Keratinocyte (primary cell): ENCODE measurements around the gene GNMT.

Experiments
- EZH2 ChIP-seq: IDR thresholded peaks from one replicate; pipeline ENCODE4 v1.6.1; 2012; ENCODE audit warnings: inconsistent platforms, mild to moderate bottlenecking, low read length, moderate library complexity
- TF ChIP-seq, protein P1 (sequence below), 3 experiments: IDR thresholded peaks in 1 of 3; conservative IDR thresholded peaks in 1 of 3; optimal IDR thresholded peaks in 1 of 3; 2 replicates in 2 of 3; 3 replicates in 1 of 3; pipeline versions ENCODE3 to v1.5.1; 2011; ENCODE audit warnings: low read length in 3 of 3, mild to moderate bottlenecking in 3 of 3, moderate library complexity in 2 of 3, control low read depth in 1 of 3, inconsistent platforms in 1 of 3; ENCODE audit not compliant: insufficient read depth in 2 of 3; ENCODE audit errors: extremely low read depth in 1 of 3

DNA sequence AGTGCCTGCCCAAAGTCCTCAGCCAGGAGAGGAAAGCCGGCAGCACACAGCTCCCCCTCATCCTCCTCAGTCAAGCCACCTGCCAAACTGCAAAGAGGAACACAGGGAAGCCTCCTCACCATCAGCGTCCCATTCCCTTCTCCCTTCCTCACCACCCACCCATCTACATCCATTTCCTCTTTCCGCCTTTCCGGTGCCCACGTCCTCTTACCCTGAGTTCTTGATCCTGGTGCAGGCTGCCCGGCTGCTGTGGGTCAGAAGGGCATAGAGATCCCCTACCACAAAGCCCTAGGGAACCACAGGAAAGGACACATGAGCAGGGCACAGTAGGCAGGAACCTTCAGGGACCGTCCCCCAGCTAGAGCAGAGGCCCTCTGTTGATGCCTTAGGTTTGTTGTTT, 6.0 kb downstream of the GNMT start:
- TF ChIP-seq, protein P1, sequence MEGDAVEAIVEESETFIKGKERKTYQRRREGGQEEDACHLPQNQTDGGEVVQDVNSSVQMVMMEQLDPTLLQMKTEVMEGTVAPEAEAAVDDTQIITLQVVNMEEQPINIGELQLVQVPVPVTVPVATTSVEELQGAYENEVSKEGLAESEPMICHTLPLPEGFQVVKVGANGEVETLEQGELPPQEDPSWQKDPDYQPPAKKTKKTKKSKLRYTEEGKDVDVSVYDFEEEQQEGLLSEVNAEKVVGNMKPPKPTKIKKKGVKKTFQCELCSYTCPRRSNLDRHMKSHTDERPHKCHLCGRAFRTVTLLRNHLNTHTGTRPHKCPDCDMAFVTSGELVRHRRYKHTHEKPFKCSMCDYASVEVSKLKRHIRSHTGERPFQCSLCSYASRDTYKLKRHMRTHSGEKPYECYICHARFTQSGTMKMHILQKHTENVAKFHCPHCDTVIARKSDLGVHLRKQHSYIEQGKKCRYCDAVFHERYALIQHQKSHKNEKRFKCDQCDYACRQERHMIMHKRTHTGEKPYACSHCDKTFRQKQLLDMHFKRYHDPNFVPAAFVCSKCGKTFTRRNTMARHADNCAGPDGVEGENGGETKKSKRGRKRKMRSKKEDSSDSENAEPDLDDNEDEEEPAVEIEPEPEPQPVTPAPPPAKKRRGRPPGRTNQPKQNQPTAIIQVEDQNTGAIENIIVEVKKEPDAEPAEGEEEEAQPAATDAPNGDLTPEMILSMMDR (optimal IDR thresholded peaks at IDR 0.05 in 1 of 3, IDR thresholded peaks at IDR 0.05 in 1 of 3, conservative IDR thresholded peaks at IDR 0.05 in 1 of 3; ENCODE audit: extremely low read depth in 1 of 3, insufficient read depth in 2 of 3, low read length in 3 of 3): no peak
- TF ChIP-seq EZH2: no peak
